Activated CD8-positive, alpha-beta T cell treated with anti-CD3 and anti-CD28 coated beads for 36 hours (primary cell): ENCODE results near the gene C19orf25. TPM values are rescaled to one million over a fixed set of nuclear protein-coding genes. Genes with fewer than 3 reads are reported as not detected.
A peak's percentile ranks its signal among the peaks of the same experiment; 100 is the strongest.

Source experiments
- ATAC-seq: fragments of 200-7000 bp; cut with Tn5 transposase; one replicate; pipeline ENCODE4 v1.10.0; 2021; ENCODE audit warnings: mild to moderate bottlenecking, moderate library complexity
- CTCF ChIA-PET: fragments of 350-600 bp; sonication (Branson Sonifier 250); formaldehyde crosslinking; loops from one replicate; lab custom pipeline; 2021; ENCODE audit warnings: antibody characterized with exemption; lab: Charles Lee
- POLR2A ChIA-PET: fragments of 350-600 bp; sonication (Branson Sonifier 250); formaldehyde crosslinking; loops from one replicate; lab custom pipeline; 2021; ENCODE audit warnings: antibody characterized with exemption; lab: Charles Lee
- DNase-seq: peaks from one replicate; pipeline ENCODE4 v3.0.0-alpha.2; 2020
- H3K27ac Mint-ChIP-seq: one replicate; pipeline ENCODE4 v1.8.0; 2021; ENCODE audit warnings: mild to moderate bottlenecking, mixed read lengths
- H3K27me3 Mint-ChIP-seq: one replicate; pipeline ENCODE4 v1.8.0; 2021; ENCODE audit warnings: mixed read lengths
- H3K36me3 Mint-ChIP-seq: one replicate; pipeline ENCODE4 v1.8.0; 2021; ENCODE audit warnings: low read depth, mixed read lengths
- H3K4me1 Mint-ChIP-seq: one replicate; pipeline ENCODE4 v1.8.0; 2021; ENCODE audit warnings: low read depth, mixed read lengths
- H3K4me3 Mint-ChIP-seq: one replicate; pipeline ENCODE4 v1.8.0; 2021; ENCODE audit warnings: mild to moderate bottlenecking, moderate library complexity, mixed read lengths
- H3K9me3 Mint-ChIP-seq: one replicate; pipeline ENCODE4 v1.8.0; 2021; ENCODE audit warnings: mixed read lengths
- CTCF ChIP-seq: fragments of 200-600 bp; IDR thresholded peaks from one replicate; pipeline ENCODE4 v1.8.0; 2022; ENCODE audit warnings: antibody characterized with exemption, mild to moderate bottlenecking
- intact Hi-C: fragments of 100-400 bp; cut with micrococcal nuclease; formaldehyde crosslinking; loops from one replicate; pipeline ENCODE4 v1.10.0; 2022
- total RNA-seq, 2 experiments: library from RNA; stranded (reverse); gene quantifications; one replicate each; pipeline ENCODE4 v1.2.3, GENCODE V29; 2021

C19orf25 gene
- total RNA-seq, 2 experiments from 2014 or later, result 21.3 to 21.5 TPM

- Mint-ChIP-seq H3K27ac (no peak overlapping the region), H3K4me3 (no peak overlapping the region), H3K4me1 (peaks cover 24% of the 10 kb centered on the region), H3K27me3 (peaks cover 11% of the 10 kb centered on the region), H3K9me3 (no peaks in the 10 kb centered on the region), H3K36me3 (peaks cover 5% of the 10 kb centered on the region)
- DNase-seq, result no peak
- no peak for ATAC-seq
- ChIA-PET POLR2A (interaction anchor here (0.8 to 1.8 kb wide), 3 partner anchors 16 to 157 kb away, joined by 3 to 6 read pairs (median 4); no protein-coding TSS in a partner anchor), CTCF (no interaction called here)
- TF ChIP-seq CTCF, result no peak
- intact Hi-C loops, result no loop called here
Measured at GRCh38 chr19:1473085-1473851, 5.7 kb downstream of the C19orf25 start.

- ATAC-seq, result no peak
- DNase-seq, result no peak
- TF ChIP-seq CTCF, result no peak
- Mint-ChIP-seq H3K27ac (no peak overlapping the region), H3K4me3 (no peak overlapping the region), H3K27me3 (peaks cover 11% of the 10 kb centered on the region), H3K9me3 (no peaks in the 10 kb centered on the region), H3K4me1 (peaks cover 21% of the 10 kb centered on the region), H3K36me3 (peaks cover 4% of the 10 kb centered on the region)
- POLR2A ChIA-PET, result interaction anchor here (0.8 to 1.8 kb wide), 4 partner anchors 15 to 158 kb away, joined by 3 to 6 read pairs (median 4); no protein-coding TSS in a partner anchor
- CTCF ChIA-PET, result interaction anchor here (1.2 kb wide), 1 partner anchor 30 kb away, joined by 3 read pairs; no protein-coding TSS in a partner anchor
- intact Hi-C loops, result no loop called here
Measured at GRCh38 chr19:1472231-1473084, 6.6 kb downstream of the C19orf25 start.

- peaks cover 12% of the 10 kb centered on the region for H3K27me3 Mint-ChIP-seq
- H3K36me3 Mint-ChIP-seq, result no peaks in the 10 kb centered on the region
- peak; percentile 35 for DNase-seq
- ChIA-PET CTCF (interaction anchor here (1.2 kb wide), 1 partner anchor 31 kb away, joined by 3 read pairs; no protein-coding TSS in a partner anchor), POLR2A (interaction anchor here (1.0 to 1.8 kb wide), 4 partner anchors 21 to 118 kb away, joined by 3 to 4 read pairs (median 4); no protein-coding TSS in a partner anchor)
- peaks cover 16% of the 10 kb centered on the region for H3K4me1 Mint-ChIP-seq
- no peaks in the 10 kb centered on the region for H3K9me3 Mint-ChIP-seq
- TF ChIP-seq CTCF, result no peak
- no peak overlapping the region for H3K27ac Mint-ChIP-seq
- intact Hi-C loops, result no loop called here
- no peak for ATAC-seq
- H3K4me3 Mint-ChIP-seq, result no peak overlapping the region
Measured at GRCh38 chr19:1471515-1472160, 7.4 kb downstream of the C19orf25 start.

GRCh38 chr19:1471010-1471514 is 8.0 kb downstream of the C19orf25 start:
- ATAC-seq, result peak; percentile 24
- intact Hi-C loops, result no loop called here
- peak; percentile 44 for DNase-seq
- no peak for TF ChIP-seq CTCF
- Mint-ChIP-seq H3K4me3 (no peak overlapping the region), H3K27ac (no peak overlapping the region), H3K27me3 (peaks cover 13% of the 10 kb centered on the region), H3K36me3 (no peaks in the 10 kb centered on the region), H3K9me3 (no peaks in the 10 kb centered on the region), H3K4me1 (peaks cover 11% of the 10 kb centered on the region)
- POLR2A ChIA-PET, result interaction anchor here (0.7 to 1.8 kb wide), 5 partner anchors 21 to 118 kb away, joined by 3 to 4 read pairs (median 3); no protein-coding TSS in a partner anchor
- CTCF ChIA-PET, result interaction anchor here (1.2 kb wide), 1 partner anchor 32 kb away, joined by 3 read pairs; no protein-coding TSS in a partner anchor
